K562 (cell line): ENCODE results near the gene S100A6. TPM values are rescaled to one million over a fixed set of nuclear protein-coding genes. Genes with fewer than 3 reads are reported as not detected.

Source experiments
- ATAC-seq: fragments of 200-7000 bp; cut with Tn5 transposase; 3 replicates; pipeline ENCODE4 v1.9.1; 2020; ENCODE audit warnings: moderate library complexity
- BruUV-seq: library from RNA; stranded (reverse); fragments of 400-500 nt; replicated peaks from 2 replicates; lab custom pipeline; 2021; lab: Mats Ljungman, UMichigan
- CTCF ChIA-PET: fragments of 300-600 bp; formaldehyde crosslinking; extraction: SDS; loops from one replicate; lab custom pipeline; 2021; ENCODE audit warnings: low intra/inter-chr PET ratio; lab: Yijun Ruan, JAX
- POLR2A ChIA-PET: fragments of 300-600, 350-650 bp; sonication (Branson Sonifier 250); formaldehyde crosslinking; extraction: SDS; loops from one replicate; lab custom pipeline; 2021; ENCODE audit warnings: antibody characterized with exemption, inconsistent platforms; lab: Yijun Ruan, JAX
- DNase-seq, 4 experiments: peaks; one replicate each; pipeline versions ENCODE4 v3.0.0 to v3.0.0-alpha.2; 2011 to 2018; ENCODE audit warnings: low spot score in 3 of 4, mixed read lengths in 3 of 4; ENCODE audit errors: extremely low read depth in 1 of 4
- FAIRE-seq: peaks from 2 replicates; lab custom pipeline; 2011; peaks lifted over from hg19 to GRCh38; lab: Jason Lieb, UNC
- H2AFZ ChIP-seq: 2 replicates; pipeline ENCODE4 v1.6.0; 2011; ENCODE audit warnings: low read depth, low read length, control low read depth, inconsistent platforms
- H3K27ac ChIP-seq: fragments of 200-600 bp; 3 replicates; pipeline ENCODE4 v1.8.0; 2011; ENCODE audit warnings: low read depth, mild to moderate bottlenecking, control low read depth, inconsistent platforms, low read length, moderate library complexity, mixed read lengths; ENCODE audit errors: extremely low read depth
- H3K27me3 ChIP-seq, 2 experiments: fragments of 300-600 bp in 1 of 2; 2 replicates in 1 of 2; 3 replicates in 1 of 2; pipeline versions ENCODE4 v1.6.0 to v1.8.0; 2011; ENCODE audit warnings: inconsistent platforms in 2 of 2, low read length in 2 of 2, mild to moderate bottlenecking in 1 of 2, mixed read lengths in 1 of 2, moderate library complexity in 1 of 2; ENCODE audit not compliant: control insufficient read depth in 2 of 2, insufficient read depth in 2 of 2
- H3K36me3 ChIP-seq: fragments of 300-600 bp; 3 replicates; pipeline ENCODE4 v1.8.0; 2011; ENCODE audit warnings: mild to moderate bottlenecking, low read length, inconsistent platforms; ENCODE audit not compliant: control insufficient read depth, insufficient read depth
- H3K4me1 ChIP-seq, 2 experiments: fragments of 200-600 bp in 1 of 2; replicated peaks in 1 of 2; 2 replicates in 1 of 2; 3 replicates in 1 of 2; pipeline versions ENCODE4 v1.5.1 to v1.8.0; 2011; ENCODE audit warnings: inconsistent platforms in 2 of 2, low read length in 2 of 2, mild to moderate bottlenecking in 1 of 2, mixed read lengths in 1 of 2, moderate library complexity in 1 of 2; ENCODE audit not compliant: control insufficient read depth in 2 of 2, insufficient read depth in 2 of 2
- H3K4me2 ChIP-seq: 2 replicates; pipeline ENCODE4 v1.6.1; 2011; ENCODE audit warnings: low read length, control low read depth, inconsistent platforms, mixed read lengths; ENCODE audit not compliant: insufficient read depth
- H3K4me3 ChIP-seq: fragments of 200-600 bp; sonication (generic), shearing (Covaris generic); 2 replicates; pipeline ENCODE4 v1.5.1; 2016; ENCODE audit warnings: control low read depth, inconsistent platforms
- H3K79me2 ChIP-seq: fragments of 200-600 bp; 3 replicates; pipeline ENCODE4 v1.8.0; 2011; ENCODE audit warnings: low read length, inconsistent platforms; ENCODE audit not compliant: control insufficient read depth, insufficient read depth
- H3K9ac ChIP-seq, 2 experiments: 2 replicates each; pipeline versions ENCODE4 v1.6.0 to v1.6.1; 2011; ENCODE audit warnings: low read depth in 2 of 2, low read length in 2 of 2, control low read depth in 1 of 2, inconsistent platforms in 1 of 2, mild to moderate bottlenecking in 1 of 2, mixed read lengths in 1 of 2; ENCODE audit not compliant: insufficient read depth in 1 of 2
- H3K9me1 ChIP-seq: one replicate; pipeline ENCODE4 v1.6.0; 2011; ENCODE audit warnings: inconsistent platforms, mild to moderate bottlenecking, low read length, moderate library complexity; ENCODE audit not compliant: control insufficient read depth, insufficient read depth
- H3K9me3 ChIP-seq: replicated peaks from 2 replicates; pipeline ENCODE4 v1.5.1; 2011; ENCODE audit warnings: low read depth, low read length, inconsistent platforms; ENCODE audit not compliant: control insufficient read depth, insufficient read depth
- H4K20me1 ChIP-seq: replicated peaks from 2 replicates; pipeline ENCODE4 v1.6.1; 2011; ENCODE audit warnings: low read length, inconsistent platforms, mixed read lengths; ENCODE audit not compliant: control insufficient read depth, insufficient read depth
- CXXC5 ChIP-seq: fragments of 250-450 bp; sonication (Bioruptor Pico); IDR thresholded peaks from 2 replicates; pipeline ENCODE4 v1.8.0; 2022; ENCODE audit warnings: inconsistent platforms, mild to moderate bottlenecking, moderate library complexity
- E2F6 ChIP-seq, 2 experiments: IDR thresholded peaks; 2 replicates each; pipeline ENCODE4 v1.6.1; 2011; ENCODE audit warnings: borderline replicate concordance in 1 of 2, control low read depth in 1 of 2, low read depth in 1 of 2, low read length in 1 of 2, mild to moderate bottlenecking in 1 of 2, mixed read lengths in 1 of 2, moderate library complexity in 1 of 2; ENCODE audit not compliant: insufficient read depth in 1 of 2, insufficient read length in 1 of 2, poor library complexity in 1 of 2, severe bottlenecking in 1 of 2; ENCODE audit errors: extremely low read depth in 1 of 2
- L3MBTL2 ChIP-seq: fragments of 450-650 bp; IDR thresholded peaks from 2 replicates; pipeline ENCODE4 v1.6.1; 2016; ENCODE audit warnings: mild to moderate bottlenecking, moderate library complexity
- MTA1 ChIP-seq: fragments of 450-650 bp; IDR thresholded peaks from 2 replicates; pipeline ENCODE4 v1.6.1; 2017; ENCODE audit warnings: borderline replicate concordance
- RBBP5 ChIP-seq: fragments of 200-600 bp; sonication (generic); IDR thresholded peaks from 2 replicates; pipeline ENCODE4 v1.6.1; 2012; ENCODE audit warnings: borderline replicate concordance, mild to moderate bottlenecking, low read length, control low read depth, inconsistent platforms; ENCODE audit not compliant: insufficient read depth, poor library complexity, severe bottlenecking
- WGBS: fragments of 100-300 bp; shearing (Covaris generic); methylation state at CpG from one replicate; pipeline ENCODE4 v1.1.6; 2016; ENCODE audit warnings: low coverage, mixed read lengths; ENCODE audit not compliant: insufficient coverage; ENCODE audit errors: missing lambda C conversion rate; 5-methylcytosine and 5-hydroxymethylcytosine counted together
- in situ Hi-C: fragments of 300-500 bp; cut with MboI; formaldehyde crosslinking; loops from 4 replicates; pipeline ENCODE4 v1.15.0; 2018; ENCODE audit warnings: inconsistent platforms, mixed read lengths
- intact Hi-C: fragments of 100-400 bp; cut with micrococcal nuclease; formaldehyde crosslinking; loops from 2 replicates; pipeline ENCODE4 v1.14.2; 2022
- polyA plus RNA-seq, 8 experiments: library from polyadenylated mRNA; depleted of rRNA in 4 of 8; stranded (reverse) in 5 of 8; unstranded in 3 of 8; fragments of >200 nt; fragmentation: Nextera tagmentation in 2 of 8; fragmentation: Illumina TruSeq in 1 of 8; extraction: Ambion mirVana in 2 of 8; extraction: Trizol in 1 of 8; gene quantifications; 2 replicates each; pipeline versions ENCODE4 v1.2.1 to v1.2.3, GENCODE V29; 2011 to 2014; ENCODE audit warnings: inconsistent platforms in 1 of 8, missing spikeins in 1 of 8
- total RNA-seq, 7 experiments: library from RNA; depleted of rRNA in 6 of 7; stranded (reverse); fragments of >200 nt in 6 of 7; fragmentation: Illumina TruSeq in 2 of 7; extraction: Trizol in 2 of 7; gene quantifications; 2 replicates each; pipeline versions ENCODE4 v1.2.1 to v1.2.3, GENCODE V29; 2011 to 2021; ENCODE audit warnings: low replicate concordance in 1 of 7

Gene S100A6
- total and polyA plus RNA-seq, 9 of the 15 experiments (the other 6 are each of a cell fraction or from before 2014, with no cell fraction given), result 9.8 to 66.5 (median 23.2) TPM

GRCh38 chr1:153507926-153508583 lies 27.7 kb downstream of the S100A6 start:
- DNase-seq (no peak), FAIRE-seq (no peak), ATAC-seq (no peak)
- in situ Hi-C loops (loop anchor here (5.0 to 10.0 kb wide), 2 partner anchors 156 to 477 kb away; partner anchors contain the start of gene RAB13), intact Hi-C loops (no loop called here)
- Histone ChIP-seq H3K9me1 (no peaks in the 10 kb centered on the region), H3K4me2 (no peak overlapping the region), H2AFZ (no peak overlapping the region), H4K20me1 (no peaks in the 10 kb centered on the region), H3K9me3 (no peaks in the 10 kb centered on the region), H3K4me3 (no peak overlapping the region), H3K27me3 (no peaks in the 10 kb centered on the region), H3K36me3 (no peaks in the 10 kb centered on the region), H3K79me2 (no peaks in the 10 kb centered on the region), H3K27ac (no peak overlapping the region), H3K4me1 (peaks cover 0 to 9% of the 10 kb centered on the region in 2 experiments; a peak in 2 of 5 replicates), H3K9ac (0 out of 4 replicates have a peak overlapping the region, but pooled peaks of 1 of the 2 experiments have one; percentile 17)
- BruUV-seq, result no TSS peak
- ChIA-PET POLR2A (interaction anchor here (0.5 to 0.8 kb wide), 4 partner anchors 13 to 151 kb away, joined by 3 to 5 read pairs (median 4); partner anchors contain the start of genes S100A5 and SNAPIN), CTCF (interaction anchor here (0.9 to 4.6 kb wide), 2 partner anchors 59 to 479 kb away, joined by 3 to 58 read pairs; partner anchors contain the start of gene S100A2)
- WGBS, result 75% methylated on average over 6 of the region's 11 CpGs
- TF ChIP-seq E2F6 (IDR thresholded peaks at IDR 0.05; ENCODE audit: borderline replicate concordance in 1 of 2, extremely low read depth in 1 of 2, insufficient read depth in 1 of 2, insufficient read length in 1 of 2, low read depth in 1 of 2, low read length in 1 of 2, poor library complexity in 1 of 2, severe bottlenecking in 1 of 2) (peak; percentile 21 to 45), CXXC5 (no peak), RBBP5 (no peak), MTA1 (no peak), L3MBTL2 (peak; percentile 48)
